Measurements from ENCODE around the gene YWHAQ.

YWHAQ gene

GRCh38 chr2:9630736-9631552 is at the start of gene YWHAQ:
TSS of gene YWHAQ (minus strand) at chr2:9630997. CDS start at chr2:9630452, 545 bp downstream.
- DNase-seq: peak; percentile 97

GRCh38 chr2:9680082-9680481 is 49.3 kb upstream of the YWHAQ start:
- no peak for DNase-seq

- no peak for DNase-seq
Measured at GRCh38 chr2:9679218-9679617, 48.4 kb upstream of the YWHAQ start.

- DNase-seq: no peak
Measured at GRCh38 chr2:9678544-9678943, 47.7 kb upstream of the YWHAQ start.

GRCh38 chr2:9675415-9676351 is 44.9 kb upstream of the YWHAQ start:
- no peak for DNase-seq

GRCh38 chr2:9674891-9675414 is 44.2 kb upstream of the YWHAQ start:
- DNase-seq: no peak

GRCh38 chr2:9673914-9674481 is 43.2 kb upstream of the YWHAQ start:
- DNase-seq: no peak

GRCh38 chr2:9668687-9669345 is 38.0 kb upstream of the YWHAQ start:
- DNase-seq: no peak

- DNase-seq: no peak
Measured at GRCh38 chr2:9667826-9668225, 37.0 kb upstream of the YWHAQ start.

GRCh38 chr2:9666306-9666705 is 35.5 kb upstream of the YWHAQ start:
- no peak for DNase-seq

- DNase-seq: no peak
Measured at GRCh38 chr2:9665898-9666297, 35.1 kb upstream of the YWHAQ start.

- DNase-seq: no peak
Measured at GRCh38 chr2:9664365-9664764, 33.6 kb upstream of the YWHAQ start.

GRCh38 chr2:9663008-9663879 is 32.4 kb upstream of the YWHAQ start:
- DNase-seq: no peak

GRCh38 chr2:9661261-9661660 is 30.5 kb upstream of the YWHAQ start:
- DNase-seq: no peak

GRCh38 chr2:9660781-9661180 is 30.0 kb upstream of the YWHAQ start:
- DNase-seq: no peak

GRCh38 chr2:9660154-9660553 is 29.4 kb upstream of the YWHAQ start:
- DNase-seq: no peak

- DNase-seq: no peak
Measured at GRCh38 chr2:9658972-9659371, 28.2 kb upstream of the YWHAQ start.

GRCh38 chr2:9657731-9658130 is 26.9 kb upstream of the YWHAQ start:
- no peak for DNase-seq

- no peak for DNase-seq
Measured at GRCh38 chr2:9657083-9657482, 26.3 kb upstream of the YWHAQ start.

- DNase-seq: peak; percentile 69 to 79
Measured at GRCh38 chr2:9656270-9656766, 25.5 kb upstream of the YWHAQ start.
